ENCODE measurements around the gene GNGT2.
A peak's percentile ranks its signal among the peaks of the same experiment; 100 is the strongest.

GRCh38 chr17:49224198-49224996 lies 14.0 kb upstream of the GNGT2 start:
- TF ChIP-seq EZH2phosphoT487 (IDR thresholded peaks at IDR 0.05; ENCODE audit: low read depth, severe bottlenecking, unreplicated experiment) = no peak
- TF ChIP-seq CTCF (IDR thresholded peaks at IDR 0.05; ENCODE audit: poor library complexity) = no peak
- peak; percentile 80 for TF ChIP-seq EZH2 (IDR thresholded peaks at IDR 0.05; ENCODE audit: borderline replicate concordance)
